Measurements from ENCODE around the gene ATP2A2. TPM values are rescaled to one million over a fixed set of nuclear protein-coding genes. Genes with fewer than 3 reads are reported as not detected.

ATP2A2 gene
- total RNA-seq, 1 experiment from 2014 or later: 174 TPM

GRCh38 chr12:110307372-110307771 lies 26.3 kb downstream of the ATP2A2 start:
- DNase-seq: no peak
- H3K4me3 ChIP-seq (ENCODE audit: low read length): no peak overlapping the region
- H3K9me3 ChIP-seq (ENCODE audit: low read length): no peaks in the 10 kb centered on the region
- H3K36me3 ChIP-seq (ENCODE audit: low read depth, low read length): peaks cover 69% of the 10 kb centered on the region
- H3K4me2 ChIP-seq (ENCODE audit: low read length): peak overlapping the region; percentile 1; the same call in 1 of the 2 replicates
- peaks cover 46% of the 10 kb centered on the region for H3K4me1 ChIP-seq (ENCODE audit: insufficient read depth, low read length)
- peaks cover 75% of the 10 kb centered on the region for H4K20me1 ChIP-seq (ENCODE audit: low read length)
- H3F3A ChIP-seq (ENCODE audit: low read length, unreplicated experiment): no peaks in the 10 kb centered on the region
- no TSS peak for BruUV-seq (replicated peaks)
- ChIA-PET CTCF (no interaction called here), POLR2A (ENCODE audit: unreplicated experiment) (no interaction called here)
- H3K9me2 ChIP-seq (replicated peaks; ENCODE audit: low read length): no peaks in the 10 kb centered on the region
- intact Hi-C loops (cut with micrococcal nuclease): no loop called here
- ATAC-seq: no peak; the same call in 1 of the 2 replicates
- peaks cover 97% of the 10 kb centered on the region for H3K79me2 ChIP-seq (ENCODE audit: low read length)
- H3K27me3 ChIP-seq (ENCODE audit: low read length): no peaks in the 10 kb centered on the region
- H3K27ac ChIP-seq (ENCODE audit: low read length): no peak overlapping the region
- H3K9ac ChIP-seq (ENCODE audit: low read length): no peak overlapping the region
- no peak overlapping the region for H2AFZ ChIP-seq (ENCODE audit: low read length)
- TF ChIP-seq EZH2phosphoT487 (IDR thresholded peaks at IDR 0.05; ENCODE audit: borderline replicate concordance, low read length) (no peak), EZH2 (IDR thresholded peaks at IDR 0.05; ENCODE audit: low read length, unreplicated experiment) (no peak), CTCF (conservative IDR thresholded peaks at IDR 0.05; ENCODE audit: low read depth, low read length) (no peak)

GRCh38 chr12:110310763-110311162 lies 29.7 kb downstream of the ATP2A2 start:
- no peak overlapping the region for H3K4me2 ChIP-seq (ENCODE audit: low read length)
- H3K4me3 ChIP-seq (ENCODE audit: low read length): no peak overlapping the region
- H3K79me2 ChIP-seq (ENCODE audit: low read length): peaks cover 99% of the 10 kb centered on the region
- H2AFZ ChIP-seq (ENCODE audit: low read length): no peak overlapping the region
- H3F3A ChIP-seq (ENCODE audit: low read length, unreplicated experiment): no peaks in the 10 kb centered on the region
- BruUV-seq (replicated peaks): TSS peak; percentile 13
- intact Hi-C loops (cut with micrococcal nuclease): no loop called here
- H3K36me3 ChIP-seq (ENCODE audit: low read depth, low read length): peaks cover 55% of the 10 kb centered on the region
- no peaks in the 10 kb centered on the region for H3K9me3 ChIP-seq (ENCODE audit: low read length)
- ChIA-PET CTCF (no interaction called here), POLR2A (ENCODE audit: unreplicated experiment) (interaction anchor here (0.7 kb wide), 1 partner anchor 207 kb away, joined by 4 read pairs; no protein-coding TSS in a partner anchor)
- no peak for DNase-seq
- H4K20me1 ChIP-seq (ENCODE audit: low read length): peaks cover 52% of the 10 kb centered on the region
- no peak for ATAC-seq
- H3K4me1 ChIP-seq (ENCODE audit: insufficient read depth, low read length): peaks cover 45% of the 10 kb centered on the region
- H3K27ac ChIP-seq (ENCODE audit: low read length): no peak overlapping the region
- no peak overlapping the region for H3K9ac ChIP-seq (ENCODE audit: low read length)
- H3K9me2 ChIP-seq (replicated peaks; ENCODE audit: low read length): no peaks in the 10 kb centered on the region
- no peaks in the 10 kb centered on the region for H3K27me3 ChIP-seq (ENCODE audit: low read length)
- no peak for TF ChIP-seq CTCF (conservative IDR thresholded peaks at IDR 0.05; ENCODE audit: low read depth, low read length)
- no peak for TF ChIP-seq EZH2phosphoT487 (IDR thresholded peaks at IDR 0.05; ENCODE audit: borderline replicate concordance, low read length)
- no peak for TF ChIP-seq EZH2 (IDR thresholded peaks at IDR 0.05; ENCODE audit: low read length, unreplicated experiment)

GRCh38 chr12:110311903-110312302 lies 30.9 kb downstream of the ATP2A2 start:
- no peaks in the 10 kb centered on the region for H3K9me3 ChIP-seq (ENCODE audit: low read length)
- 0 out of 2 replicates have a peak overlapping the region, but pooled peaks have one; percentile 50 for H3K27ac ChIP-seq (ENCODE audit: low read length)
- H3K9ac ChIP-seq (ENCODE audit: low read length): no peak overlapping the region
- TF ChIP-seq CTCF (conservative IDR thresholded peaks at IDR 0.05; ENCODE audit: low read depth, low read length) (no peak), EZH2 (IDR thresholded peaks at IDR 0.05; ENCODE audit: low read length, unreplicated experiment) (no peak), EZH2phosphoT487 (IDR thresholded peaks at IDR 0.05; ENCODE audit: borderline replicate concordance, low read length) (no peak)
- H4K20me1 ChIP-seq (ENCODE audit: low read length): peaks cover 54% of the 10 kb centered on the region
- H3F3A ChIP-seq (ENCODE audit: low read length, unreplicated experiment): no peaks in the 10 kb centered on the region
- H3K9me2 ChIP-seq (replicated peaks; ENCODE audit: low read length): no peaks in the 10 kb centered on the region
- H3K4me1 ChIP-seq (ENCODE audit: insufficient read depth, low read length): peaks cover 38% of the 10 kb centered on the region
- H3K4me2 ChIP-seq (ENCODE audit: low read length): no peak overlapping the region
- H3K27me3 ChIP-seq (ENCODE audit: low read length): no peaks in the 10 kb centered on the region
- no peak overlapping the region for H3K4me3 ChIP-seq (ENCODE audit: low read length)
- ChIA-PET POLR2A (ENCODE audit: unreplicated experiment) (interaction anchor here (1.1 kb wide), 1 partner anchor 28 kb away, joined by 4 read pairs; no protein-coding TSS in a partner anchor), CTCF (interaction anchor here (0.6 kb wide), 2 partner anchors 31 to 53 kb away, joined by 3 read pairs; no protein-coding TSS in a partner anchor)
- peaks cover 99% of the 10 kb centered on the region for H3K79me2 ChIP-seq (ENCODE audit: low read length)
- DNase-seq (no peak), ATAC-seq (no peak)
- peaks cover 55% of the 10 kb centered on the region for H3K36me3 ChIP-seq (ENCODE audit: low read depth, low read length)
- no TSS peak for BruUV-seq (replicated peaks)
- intact Hi-C loops (cut with micrococcal nuclease): no loop called here
- no peak overlapping the region for H2AFZ ChIP-seq (ENCODE audit: low read length)
